Fibroblast of skin of left quadriceps (primary cell): Measurements from ENCODE around the gene RHO.

Experiments
- DNase-seq, 2 experiments: peaks; one replicate each; pipeline ENCODE4 v3.0.0-alpha.2; 2013; ENCODE audit warnings: low read depth in 2 of 2

The RHO gene

GRCh38 chr3:129559565-129560079, 31.2 kb downstream of the RHO start:
- no peak for DNase-seq

- DNase-seq, result peak in 1 of 2 experiments; percentile 20
These were observed 31.9 kb downstream of the RHO start for GRCh38 chr3:129560269-129560787.

GRCh38 chr3:129560911-129561594, 32.6 kb downstream of the RHO start:
- peak in 1 of 2 experiments; percentile 26 for DNase-seq

GRCh38 chr3:129561619-129562248, 33.3 kb downstream of the RHO start:
- DNase-seq, result no peak

- DNase-seq, result no peak
These were observed 34.4 kb downstream of the RHO start for GRCh38 chr3:129562803-129563202.

GRCh38 chr3:129563332-129563731, 34.9 kb downstream of the RHO start:
- DNase-seq, result no peak

GRCh38 chr3:129563850-129564535, 35.6 kb downstream of the RHO start:
- DNase-seq, result no peak

- DNase-seq, result no peak
These were observed 36.7 kb downstream of the RHO start for GRCh38 chr3:129564981-129565644.

GRCh38 chr3:129565902-129566301, 37.5 kb downstream of the RHO start:
- no peak for DNase-seq

- DNase-seq, result no peak
These were observed 38.8 kb downstream of the RHO start for GRCh38 chr3:129567176-129567705.

- no peak for DNase-seq
These were observed 39.5 kb downstream of the RHO start for GRCh38 chr3:129567939-129568338.

GRCh38 chr3:129569856-129570255, 41.4 kb downstream of the RHO start:
- no peak for DNase-seq

GRCh38 chr3:129571605-129572547, 43.4 kb downstream of the RHO start:
- DNase-seq, result no peak

GRCh38 chr3:129572603-129573002, 44.2 kb downstream of the RHO start:
- no peak for DNase-seq

- DNase-seq, result no peak
These were observed 45.1 kb downstream of the RHO start for GRCh38 chr3:129573493-129573892.

GRCh38 chr3:129574206-129574605, 45.8 kb downstream of the RHO start:
- no peak for DNase-seq

- DNase-seq, result no peak
These were observed 47.0 kb downstream of the RHO start for GRCh38 chr3:129575233-129575996.

- DNase-seq, result no peak
These were observed 47.6 kb downstream of the RHO start for GRCh38 chr3:129575997-129576384.

- DNase-seq, result no peak
These were observed 48.3 kb downstream of the RHO start for GRCh38 chr3:129576514-129577352.
